GM21447 (cell line): Measurements from ENCODE around the gene RGS13.
"Not testable (repeated sequence)": the region's sequence is repeated elsewhere in the genome, so short reads cannot be mapped to it uniquely, and the experiment has no call there.

Source experiments
- ATAC-seq: cut with Tn5 transposase; IDR thresholded peaks from one replicate; pipeline ENCODE4 v1.9.1; 2021; ENCODE audit not compliant: unreplicated experiment

RGS13 gene

DNA sequence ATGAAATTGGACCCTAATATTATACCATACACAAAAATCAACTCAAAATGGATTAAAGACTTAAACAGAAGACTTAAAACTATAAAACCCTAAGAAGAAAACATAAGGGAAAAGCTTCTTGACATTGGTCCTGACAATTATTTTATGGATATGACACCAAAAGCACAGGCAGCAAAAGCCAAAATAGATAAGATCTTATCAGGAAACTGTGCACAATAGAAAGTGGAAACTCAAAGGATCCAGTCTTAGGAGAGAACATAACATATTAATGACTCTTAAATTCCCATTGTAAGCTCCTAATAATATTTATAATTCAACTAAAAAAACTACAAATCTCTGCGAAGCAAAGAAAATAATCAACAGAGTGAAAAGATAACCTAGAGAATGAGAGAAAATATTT lies 39.8 kb downstream of the RGS13 start:
- no peak for ATAC-seq

DNA sequence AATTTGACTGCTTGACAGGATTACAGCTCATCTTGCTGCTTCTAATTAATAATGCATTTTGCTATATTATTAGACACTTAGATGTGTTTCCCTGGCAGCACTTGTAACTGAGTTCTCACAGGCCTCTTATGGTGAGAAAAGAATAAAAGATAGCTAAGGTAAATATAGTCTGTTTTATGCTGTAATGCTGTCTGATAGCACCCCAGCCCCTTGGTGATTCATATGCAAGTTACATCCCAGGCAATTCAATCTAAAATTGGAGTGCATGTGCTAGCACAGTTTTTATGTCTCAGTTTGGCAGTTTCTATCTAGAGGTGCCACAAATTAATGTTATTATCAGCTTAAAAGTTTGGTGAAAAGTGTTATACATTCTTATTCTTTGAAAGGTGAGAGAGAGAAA lies 42.2 kb downstream of the RGS13 start:
- no peak for ATAC-seq

DNA sequence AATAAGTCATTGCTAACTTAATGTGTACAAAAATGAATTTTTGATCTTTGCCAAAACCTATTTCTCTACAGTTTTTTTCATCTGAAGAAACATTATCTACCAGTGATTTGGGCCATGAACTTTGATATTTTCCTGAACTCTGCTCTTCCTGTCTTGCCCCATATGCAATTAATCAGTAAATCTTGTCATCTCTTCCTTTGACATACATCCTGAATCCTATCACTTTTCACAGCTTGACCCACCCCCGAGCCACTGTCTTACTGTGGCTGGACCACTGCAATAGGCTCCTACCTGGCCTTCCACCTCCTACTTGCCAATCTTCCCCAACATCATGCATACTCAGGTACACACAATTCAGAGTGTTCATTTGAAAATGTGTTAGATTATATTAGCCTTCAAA lies 46.4 kb downstream of the RGS13 start:
- ATAC-seq: no peak

DNA sequence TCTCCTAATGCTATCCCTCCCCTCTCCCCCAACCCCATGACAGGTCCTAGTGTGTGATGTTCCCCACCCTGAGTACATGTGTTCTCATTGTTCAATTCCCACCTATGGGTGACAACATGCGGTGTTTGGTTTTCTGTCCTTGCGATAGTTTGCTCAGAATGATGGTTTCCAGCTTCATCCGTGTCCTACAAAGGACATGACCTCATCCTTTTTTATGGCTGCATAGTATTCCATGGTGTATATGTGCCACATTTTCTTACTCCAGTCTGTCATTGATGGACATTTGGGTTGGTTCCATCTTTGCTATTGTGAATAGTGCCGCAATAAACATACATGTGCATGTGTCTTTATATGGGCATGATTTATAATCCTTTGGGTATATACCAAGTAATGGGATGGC lies 47.1 kb downstream of the RGS13 start:
- ATAC-seq: not testable (repeated sequence)

DNA sequence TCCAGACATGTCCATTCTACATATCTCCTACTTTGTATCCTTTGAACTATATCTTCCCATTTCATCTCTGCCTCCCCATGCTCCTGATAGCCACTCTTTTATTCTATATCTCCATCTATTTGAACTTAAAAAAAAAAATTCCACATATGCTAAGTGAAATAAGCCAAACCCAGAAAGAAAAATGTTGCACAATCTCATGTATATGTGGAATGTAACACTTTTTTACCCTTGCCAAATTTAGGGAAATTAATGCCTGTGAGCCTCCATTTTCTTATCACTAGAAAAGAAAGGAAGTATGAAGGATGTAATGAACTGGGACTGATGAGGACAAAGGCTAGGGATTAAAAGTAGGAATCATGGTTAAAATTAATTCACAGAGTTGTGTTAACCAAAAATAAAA lies 53.5 kb downstream of the RGS13 start:
- ATAC-seq: no peak

DNA sequence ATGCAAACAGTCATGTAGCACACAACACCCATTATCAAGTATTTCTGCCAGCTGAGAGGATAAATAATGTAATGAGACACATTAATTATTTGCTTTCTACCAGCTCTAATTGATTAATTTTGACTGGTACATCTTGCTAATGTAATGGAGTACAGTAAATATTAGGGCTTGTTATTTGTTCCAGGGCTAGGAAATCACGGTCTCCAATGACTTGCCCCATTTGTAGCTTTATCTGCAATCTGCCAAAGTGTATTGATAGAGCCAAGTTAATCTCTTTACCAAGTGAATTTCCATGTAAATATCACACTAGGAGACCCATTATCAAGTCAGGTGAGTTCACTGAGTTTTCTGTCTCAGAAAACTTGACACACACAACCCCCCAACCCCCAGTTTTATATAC lies 55.1 kb downstream of the RGS13 start:
- ATAC-seq: no peak

DNA sequence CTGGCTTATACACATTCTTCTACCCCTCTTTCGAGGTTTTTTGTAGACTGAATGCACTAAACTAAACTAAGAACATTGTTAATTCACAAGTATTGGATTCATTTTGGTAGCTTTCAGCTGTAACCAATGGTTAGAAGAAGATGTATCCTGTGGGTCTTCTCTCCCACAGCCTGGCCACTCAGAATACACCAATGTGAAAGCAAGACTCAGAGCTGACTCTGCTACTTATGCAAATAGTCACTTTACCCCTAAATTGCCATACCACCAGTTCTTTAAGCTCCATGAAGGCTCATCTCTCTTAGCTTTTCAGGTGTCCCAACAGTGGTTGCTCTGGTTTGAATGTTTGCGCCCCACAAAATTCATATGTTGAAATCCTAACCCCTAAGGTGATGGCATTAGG lies 60.1 kb downstream of the RGS13 start:
- no peak for ATAC-seq

DNA sequence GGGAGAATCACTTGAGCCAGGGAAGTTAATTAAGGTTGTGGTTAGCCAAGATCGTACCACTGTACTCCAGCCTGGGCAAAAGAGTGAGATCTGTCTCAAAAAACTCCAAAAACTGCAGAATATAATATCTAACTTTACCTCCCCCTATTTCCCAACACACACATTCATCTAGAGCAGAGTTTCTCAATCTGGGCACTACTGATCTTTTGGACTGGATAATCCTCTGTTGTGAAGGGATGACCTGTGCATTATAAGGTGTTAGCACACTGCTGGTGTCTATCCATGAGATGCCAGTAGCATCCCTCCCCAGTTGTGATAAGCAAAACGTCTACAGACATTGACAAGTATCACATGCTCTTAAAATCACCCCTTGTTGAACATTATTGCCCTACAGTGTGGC lies 61.8 kb downstream of the RGS13 start:
- ATAC-seq: no peak

DNA sequence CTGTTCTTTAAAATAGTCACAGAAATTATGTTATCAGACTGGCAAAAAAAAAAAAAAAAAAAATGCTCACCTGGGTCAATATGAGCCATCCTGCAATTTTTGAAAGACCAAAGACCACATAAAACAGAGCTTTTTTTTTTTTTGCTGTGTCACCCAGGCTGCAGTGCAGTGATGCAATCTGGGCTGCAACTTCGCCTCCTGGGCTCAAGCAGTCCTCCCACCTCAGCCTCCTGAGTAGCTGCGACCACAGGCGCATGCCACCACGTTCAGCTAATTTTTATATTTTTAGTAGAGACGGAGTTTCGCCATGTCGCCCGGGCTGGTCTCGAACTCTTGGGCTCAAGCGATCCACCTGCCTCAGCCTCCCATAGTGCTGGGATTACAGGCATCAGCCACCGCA lies 62.8 kb downstream of the RGS13 start:
- no peak for ATAC-seq

DNA sequence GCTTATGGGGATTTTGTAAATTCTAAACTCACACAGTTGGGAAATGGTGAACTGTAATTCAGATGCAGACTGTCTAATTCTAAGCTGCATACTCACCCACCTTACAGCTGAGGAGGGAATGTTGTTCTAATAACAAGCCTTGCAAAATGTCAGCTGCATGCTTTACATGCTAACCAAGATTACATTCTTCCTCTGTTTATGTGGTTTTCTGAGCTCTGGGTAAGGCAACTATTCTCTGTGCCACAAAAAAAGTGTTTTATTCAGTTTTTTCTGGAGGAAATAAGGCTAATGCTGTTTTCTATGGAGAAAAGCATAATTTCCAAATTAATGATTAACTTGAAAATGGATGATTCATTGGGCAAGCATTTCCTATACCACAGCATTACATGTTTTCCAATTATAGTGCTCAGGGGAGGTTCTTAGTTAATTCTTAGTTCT lies 64.9 kb downstream of the RGS13 start:
- ATAC-seq: no peak

DNA sequence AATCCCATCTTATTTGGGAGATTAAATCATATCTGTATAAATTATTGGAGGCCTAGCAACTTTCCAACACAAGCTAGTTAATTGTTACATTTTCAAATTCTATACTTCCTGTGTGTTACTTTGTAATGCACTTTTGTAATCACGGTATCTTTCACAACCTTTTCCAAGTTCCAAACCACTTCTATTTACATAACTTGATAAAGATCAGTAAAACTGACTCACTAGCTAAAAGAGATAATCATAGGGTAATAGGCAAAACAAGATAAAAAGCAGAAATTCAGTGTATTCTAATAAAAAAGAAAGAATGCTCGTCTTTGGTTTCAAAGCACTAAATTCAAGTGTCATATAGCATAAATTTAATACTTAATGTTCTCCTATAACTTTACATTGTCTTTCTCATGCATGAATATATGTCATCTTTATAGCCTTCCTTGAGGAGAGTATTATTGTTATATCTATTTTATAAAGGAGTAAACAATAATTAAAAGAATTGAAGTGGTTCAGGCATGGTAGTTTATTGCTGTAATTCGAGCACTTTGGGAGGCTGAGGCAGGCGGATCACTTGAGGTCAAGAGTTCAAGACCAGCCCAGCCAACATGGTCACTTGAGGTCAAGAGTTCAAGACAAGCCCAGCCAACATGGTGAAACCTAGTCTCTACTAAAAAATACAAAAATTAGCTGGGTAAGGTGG lies 66.4 kb downstream of the RGS13 start:
- no peak for ATAC-seq

DNA sequence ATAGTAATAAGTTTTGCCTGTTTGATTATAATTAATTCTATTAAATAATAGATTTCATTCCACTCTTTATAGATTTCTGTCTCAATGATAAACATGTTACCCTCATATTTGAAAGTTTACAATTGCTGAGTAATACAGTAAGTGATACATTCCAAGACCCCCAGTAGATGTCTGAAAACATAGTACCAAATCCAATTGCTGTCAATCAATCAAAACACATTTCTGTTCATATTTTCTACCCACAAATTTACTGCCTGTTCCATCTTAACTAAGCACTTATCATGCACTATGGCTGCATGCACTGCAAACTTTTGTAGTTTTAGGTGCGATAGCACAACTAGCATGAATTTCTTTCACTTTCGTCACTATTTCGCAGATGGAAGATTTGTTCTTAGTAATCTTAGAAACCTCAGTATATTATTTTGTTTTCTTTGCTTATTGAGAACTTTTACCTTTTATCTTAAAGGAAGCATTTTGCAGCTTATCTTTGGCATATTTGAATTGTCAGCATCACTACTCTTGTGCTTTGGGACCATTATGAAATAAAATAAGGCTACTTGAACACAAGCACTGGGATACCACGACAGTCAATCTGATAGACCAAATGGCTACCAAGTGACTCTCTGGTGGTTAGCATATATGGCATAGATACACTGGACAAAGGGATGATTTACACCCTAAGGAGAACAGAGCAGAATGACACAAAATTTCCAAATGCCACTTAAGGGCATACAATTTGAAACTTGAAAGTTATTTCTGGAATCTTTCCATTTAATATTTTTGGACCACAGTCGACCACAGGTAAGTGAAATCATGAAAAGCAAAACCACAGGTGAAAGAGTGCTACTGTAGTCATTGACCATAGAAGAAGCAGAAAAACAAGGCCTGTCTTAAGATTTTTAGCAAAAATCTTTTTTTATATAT lies 67.6 kb downstream of the RGS13 start:
- peak; percentile 79 for ATAC-seq

DNA sequence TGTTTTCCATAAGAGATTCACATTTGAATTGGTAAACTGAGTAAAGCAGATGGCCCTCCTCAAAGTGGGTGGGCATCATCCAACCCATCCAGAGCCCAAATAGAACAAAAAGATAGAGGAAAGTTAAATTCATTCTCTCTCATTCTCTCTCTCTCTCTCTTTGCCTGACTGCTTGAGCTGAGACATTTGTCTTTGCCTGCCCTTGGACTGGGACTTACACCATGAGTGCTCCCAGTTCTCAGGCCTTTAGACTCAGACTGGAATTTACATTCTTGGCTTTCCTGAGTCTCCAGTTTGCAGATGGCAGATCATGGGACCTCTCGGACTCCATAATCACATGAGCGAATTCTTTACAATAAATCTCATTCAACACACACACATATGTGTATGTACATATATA lies 69.6 kb downstream of the RGS13 start:
- ATAC-seq: no peak

DNA sequence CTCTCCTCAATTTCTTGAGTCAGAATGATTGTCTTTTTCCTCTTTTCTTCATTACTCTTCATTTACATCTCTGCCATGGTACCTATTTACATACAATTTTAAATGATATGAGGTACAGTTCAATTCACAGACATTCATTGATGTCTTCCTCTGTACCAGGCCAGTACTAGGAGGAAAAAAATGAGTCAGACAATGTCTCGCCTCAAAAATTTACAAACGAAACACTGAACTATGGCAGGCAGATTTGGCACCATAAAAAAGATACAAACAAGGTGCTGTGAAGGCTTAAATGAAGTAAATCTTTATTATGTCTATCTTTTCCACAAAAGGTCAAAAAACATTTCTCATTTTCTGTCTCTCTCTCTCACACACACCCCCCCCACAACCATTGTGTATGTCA lies 71.0 kb downstream of the RGS13 start:
- ATAC-seq: no peak

DNA sequence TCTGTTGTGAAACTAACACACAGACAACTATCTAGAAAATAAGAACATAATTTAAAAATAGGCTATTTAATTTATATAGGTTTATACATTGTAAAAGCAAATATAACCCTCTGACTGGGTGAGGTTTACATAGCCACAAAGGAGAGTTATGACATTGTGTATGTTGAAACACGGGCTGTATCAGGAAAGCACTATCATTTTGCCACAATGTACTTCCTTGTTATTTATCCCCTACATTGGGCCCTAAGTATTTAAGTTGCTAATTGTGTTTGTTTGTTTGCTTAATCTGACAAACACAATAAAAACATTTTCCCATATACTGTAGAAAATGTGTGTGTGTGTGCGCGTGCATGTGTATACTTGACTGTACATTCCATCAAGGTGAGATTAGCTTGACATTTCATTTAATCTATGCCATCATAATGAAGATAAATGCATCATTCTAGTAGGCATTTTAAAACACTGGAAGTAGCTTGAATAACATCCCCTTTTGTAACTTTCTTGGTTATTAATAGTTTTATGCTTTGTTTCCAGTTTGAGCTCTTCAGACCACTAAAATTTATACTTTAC lies 72.1 kb downstream of the RGS13 start:
- no peak for ATAC-seq

DNA sequence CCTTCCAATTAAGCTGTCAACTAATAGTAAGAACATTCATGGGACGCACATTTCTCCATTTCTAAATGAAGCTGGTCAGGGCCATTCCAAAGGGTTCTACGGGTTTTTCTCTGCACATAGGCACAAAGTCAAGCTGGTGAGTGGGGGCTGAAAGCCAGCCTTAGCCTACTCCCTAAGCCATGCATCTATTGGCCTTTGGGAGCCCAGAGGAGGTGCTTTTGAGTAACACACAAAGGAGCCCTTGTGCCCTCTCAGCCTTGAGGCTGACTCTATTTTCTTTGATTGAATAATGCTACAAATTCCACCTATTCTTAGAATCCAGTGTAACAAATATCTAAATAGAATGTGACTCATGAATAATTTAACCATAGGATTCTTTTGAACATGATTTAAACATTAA lies 73.6 kb downstream of the RGS13 start:
- no peak for ATAC-seq
